Middle frontal gyrus (tissue), 1 donor: ENCODE results near the gene ZNF160.
"Not testable (repeated sequence)": the region's sequence is repeated elsewhere in the genome, so short reads cannot be mapped to it uniquely, and the experiment has no call there.

Experiments
- DNase-seq: peaks from one replicate; pipeline ENCODE4 v3.0.0-alpha.2; 2015; ENCODE audit warnings: low spot score; ENCODE audit errors: extremely low spot score

ZNF160 gene

GRCh38 chr19:53103234-53104203 lies at the start of gene ZNF160:
Gene ZNF160 (minus strand): TSS chr19:53103422. CDS start chr19:53086276, 17,146 bp downstream.
- peak; percentile 95 for DNase-seq

- DNase-seq, result no peak
Observed at GRCh38 chr19:53147645-53148044, 44.4 kb upstream of the ZNF160 start.

- no peak for DNase-seq
Observed at GRCh38 chr19:53140351-53140750, 37.1 kb upstream of the ZNF160 start.

- DNase-seq, result no peak
Observed at GRCh38 chr19:53136432-53136831, 33.2 kb upstream of the ZNF160 start.

- DNase-seq, result peak; percentile 20
Observed at GRCh38 chr19:53132141-53132991, 29.1 kb upstream of the ZNF160 start, which contains the start of gene ZNF415. Gene ZNF415 (minus strand): TSS chr19:53132910. CDS start chr19:53122676, 10,234 bp downstream.

GRCh38 chr19:53131727-53132126 lies 28.5 kb upstream of the ZNF160 start:
- DNase-seq, result no peak

- DNase-seq, result no peak
Observed at GRCh38 chr19:53131085-53131590, 27.9 kb upstream of the ZNF160 start.

- DNase-seq, result no peak
Observed at GRCh38 chr19:53130506-53130905, 27.3 kb upstream of the ZNF160 start.

- not testable (repeated sequence) for DNase-seq
Observed at GRCh38 chr19:53126733-53127526, 23.7 kb upstream of the ZNF160 start.

- no peak for DNase-seq
Observed at GRCh38 chr19:53123400-53123799, 20.2 kb upstream of the ZNF160 start.

- DNase-seq, result no peak
Observed at GRCh38 chr19:53112286-53112685, 9.1 kb upstream of the ZNF160 start.

GRCh38 chr19:53109527-53109926 lies 6.3 kb upstream of the ZNF160 start:
- no peak for DNase-seq

- no peak for DNase-seq
Observed at GRCh38 chr19:53102756-53103233, 427 bp downstream of the ZNF160 start.

GRCh38 chr19:53102206-53102755 lies 941 bp downstream of the ZNF160 start:
- no peak for DNase-seq

GRCh38 chr19:53101518-53101917 lies 1.7 kb downstream of the ZNF160 start:
- DNase-seq, result no peak

GRCh38 chr19:53098570-53098969 lies 4.7 kb downstream of the ZNF160 start:
- not testable (repeated sequence) for DNase-seq

GRCh38 chr19:53096982-53097690 lies 6.1 kb downstream of the ZNF160 start:
- DNase-seq, result not testable (repeated sequence)

- DNase-seq, result not testable (repeated sequence)
Observed at GRCh38 chr19:53096579-53096978, 6.6 kb downstream of the ZNF160 start.

GRCh38 chr19:53094754-53095575 lies 8.3 kb downstream of the ZNF160 start:
- DNase-seq, result no peak
